ENCODE results near the gene CADPS.

Gene CADPS

DNA sequence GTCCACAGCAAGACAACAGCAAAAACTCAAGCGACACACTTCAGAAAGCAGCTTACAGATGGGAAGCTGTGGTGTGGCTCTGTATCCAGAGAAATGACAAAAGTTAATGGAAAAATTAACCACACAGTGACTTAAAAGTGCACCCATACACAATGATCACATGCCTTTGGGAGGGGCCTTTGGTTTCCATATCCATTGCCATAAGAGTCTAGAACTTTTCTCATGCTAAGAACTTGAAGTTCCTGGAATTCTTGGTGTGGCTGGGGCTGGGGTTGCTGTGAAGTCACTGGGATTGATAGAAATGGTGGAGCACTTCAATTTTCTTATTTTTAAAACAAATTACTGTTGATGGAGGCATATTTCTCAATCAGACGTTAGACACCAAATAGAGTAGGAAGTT, 393.3 kb downstream of the CADPS start:
- no peak for DNase-seq

DNA sequence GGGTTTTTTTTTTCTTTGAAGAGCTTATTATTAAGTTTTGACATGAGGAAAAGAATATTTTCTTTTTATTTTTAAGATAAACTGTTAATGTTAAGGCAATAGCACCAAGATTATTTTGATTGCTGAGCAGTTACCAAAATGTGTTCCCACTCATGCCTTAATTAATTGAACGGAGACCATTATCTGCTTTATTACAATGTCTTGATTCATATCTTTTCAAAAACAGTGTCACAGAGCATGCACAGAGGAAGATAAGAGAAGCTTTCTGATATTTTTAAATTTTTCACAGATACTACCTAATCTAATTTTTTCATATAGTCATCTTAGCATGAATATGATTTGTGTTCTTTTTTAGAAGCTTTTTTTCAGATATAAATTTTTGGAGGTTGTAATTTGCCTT, 395.2 kb downstream of the CADPS start:
- DNase-seq, result no peak

DNA sequence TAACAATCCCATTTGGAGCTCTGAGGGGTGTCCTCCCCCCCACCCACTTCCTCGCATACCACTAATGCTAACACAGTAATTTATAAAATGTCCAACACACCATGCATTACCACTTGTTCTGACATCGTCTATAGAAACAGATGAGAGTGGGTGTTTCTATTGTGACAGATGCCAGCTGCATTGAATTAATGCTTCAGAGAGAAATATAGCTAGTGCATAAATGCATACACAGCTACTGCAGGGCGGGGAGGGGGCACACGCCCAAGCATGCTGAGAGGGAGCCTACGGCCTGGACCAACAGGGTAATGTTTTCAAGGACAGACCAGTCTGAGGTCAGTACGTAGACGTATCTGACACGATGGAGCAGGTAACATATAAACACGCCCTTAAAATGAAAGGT, 395.9 kb downstream of the CADPS start:
- no peak for DNase-seq

DNA sequence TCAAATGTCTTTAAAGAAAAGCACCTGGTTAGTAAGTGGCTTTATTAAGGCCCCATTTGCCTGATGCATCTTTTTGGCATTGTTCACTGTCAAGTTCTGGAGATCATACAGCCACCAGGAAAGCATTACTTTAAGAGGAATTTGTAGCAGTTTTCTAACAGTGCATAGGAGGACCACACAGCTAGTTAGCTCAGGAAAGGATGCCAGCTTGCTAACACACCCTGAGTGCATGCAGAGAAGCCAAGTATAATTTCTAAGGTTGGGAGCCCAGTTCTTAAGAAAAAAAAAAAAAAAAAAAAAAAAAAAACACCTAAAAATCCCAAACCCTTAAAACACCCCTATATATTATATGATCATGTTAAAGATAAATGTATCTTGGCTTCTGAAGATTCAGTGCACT, 399.9 kb downstream of the CADPS start:
- DNase-seq, result no peak

DNA sequence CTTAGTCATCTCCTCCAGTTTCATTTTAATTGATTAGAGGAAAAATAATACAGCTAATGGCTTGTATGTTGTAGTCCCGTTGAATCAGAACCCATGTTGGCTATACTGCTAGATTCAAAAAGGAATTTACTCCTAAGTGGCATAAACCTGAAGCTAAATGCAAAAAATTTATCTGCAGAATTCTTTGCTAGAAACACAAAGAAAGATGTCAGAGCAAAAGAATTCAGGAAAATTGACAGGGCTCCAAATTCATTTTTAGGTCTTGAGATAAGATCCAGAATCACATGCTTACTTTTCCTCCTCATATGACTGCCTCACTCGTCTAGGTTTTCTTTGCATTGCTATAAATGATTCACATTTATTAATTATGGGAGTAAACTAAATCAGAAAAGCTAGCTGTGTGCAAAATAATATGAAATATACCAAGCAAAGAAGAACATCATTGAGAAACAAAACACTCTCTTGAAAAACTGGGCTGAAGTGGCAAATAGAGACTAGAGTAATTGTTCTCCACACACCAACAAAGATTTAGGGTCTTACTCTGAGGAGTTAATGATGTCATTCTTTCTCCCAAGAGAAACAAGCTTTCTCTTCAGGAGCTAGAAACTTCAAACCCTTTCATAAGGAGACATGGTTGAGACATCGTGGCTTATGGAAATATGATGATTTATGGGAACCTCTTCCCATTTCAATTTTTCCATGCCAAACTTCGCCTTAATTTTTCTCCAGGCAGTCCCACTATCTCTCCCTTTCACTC, 407.1 kb downstream of the CADPS start:
- DNase-seq, result no peak

DNA sequence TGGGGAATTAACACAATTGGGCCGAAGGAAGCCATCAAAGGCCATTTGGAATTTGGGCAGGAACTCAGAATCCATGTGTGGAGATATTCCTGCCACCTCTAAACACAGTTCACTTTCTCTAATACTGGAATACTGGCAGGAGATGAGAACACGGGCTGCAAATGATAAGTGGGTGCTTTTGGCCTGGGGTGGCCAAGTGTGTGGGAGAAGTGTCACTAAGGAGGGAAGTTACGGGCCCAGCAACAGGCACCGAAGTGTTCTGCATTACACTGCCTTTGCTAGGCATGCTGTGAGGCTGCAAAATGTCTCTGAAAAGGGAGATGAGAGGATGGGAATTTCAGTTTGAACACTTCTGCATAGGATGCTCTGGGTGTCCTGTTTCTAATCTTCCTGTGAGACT, 412.4 kb downstream of the CADPS start:
- no peak for DNase-seq

DNA sequence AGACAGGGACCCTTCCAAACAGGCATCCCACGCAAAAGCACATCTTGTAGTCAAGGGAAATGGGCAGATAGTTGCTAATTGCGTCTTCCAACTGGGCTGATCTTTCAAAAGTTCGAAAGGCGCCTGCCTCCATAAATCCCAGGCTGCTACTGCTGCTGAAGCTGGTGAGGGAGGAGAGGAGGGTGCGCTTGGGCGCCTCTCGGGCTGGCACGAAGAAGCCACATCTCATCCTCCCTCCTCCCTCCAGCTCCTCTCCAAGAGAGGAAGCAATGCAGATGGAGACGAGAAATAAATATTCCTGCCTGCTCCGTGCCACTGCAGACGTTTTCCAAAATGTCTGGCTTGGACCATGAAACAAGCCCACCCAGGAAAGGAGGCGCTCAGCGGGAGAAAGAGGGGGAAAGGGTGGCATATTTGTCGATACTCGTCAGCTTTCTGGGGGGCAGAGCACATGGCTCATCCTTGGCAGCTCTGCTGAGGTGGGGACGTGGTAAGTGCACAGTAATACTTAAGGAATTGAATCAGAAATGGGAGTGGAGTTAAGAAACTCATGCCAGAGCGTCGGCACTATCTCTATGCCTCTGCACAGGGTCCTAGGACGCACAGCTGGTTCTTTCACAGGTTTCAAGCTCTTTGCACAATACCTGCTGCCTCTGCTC, 413.0 kb downstream of the CADPS start:
- DNase-seq, result no peak

DNA sequence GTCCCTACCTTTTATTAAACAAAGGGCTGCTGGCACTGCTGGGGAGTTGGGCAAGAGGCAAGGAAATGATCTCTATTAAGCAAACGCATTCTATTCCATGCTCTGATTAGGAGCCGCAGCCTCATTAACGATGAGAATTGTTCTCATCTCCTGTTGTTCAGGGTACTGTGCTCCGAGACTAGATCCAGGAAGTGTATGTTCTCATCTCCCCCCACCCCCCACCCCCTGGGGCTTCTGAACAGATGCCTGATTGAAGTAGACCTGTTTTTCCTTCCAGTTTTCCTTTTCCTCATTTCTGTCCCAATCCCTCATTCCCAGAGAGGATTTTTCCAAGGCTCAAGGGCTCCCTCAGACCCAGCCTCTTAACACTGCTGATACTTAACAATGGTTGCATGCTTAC, 420.3 kb downstream of the CADPS start:
- no peak for DNase-seq

DNA sequence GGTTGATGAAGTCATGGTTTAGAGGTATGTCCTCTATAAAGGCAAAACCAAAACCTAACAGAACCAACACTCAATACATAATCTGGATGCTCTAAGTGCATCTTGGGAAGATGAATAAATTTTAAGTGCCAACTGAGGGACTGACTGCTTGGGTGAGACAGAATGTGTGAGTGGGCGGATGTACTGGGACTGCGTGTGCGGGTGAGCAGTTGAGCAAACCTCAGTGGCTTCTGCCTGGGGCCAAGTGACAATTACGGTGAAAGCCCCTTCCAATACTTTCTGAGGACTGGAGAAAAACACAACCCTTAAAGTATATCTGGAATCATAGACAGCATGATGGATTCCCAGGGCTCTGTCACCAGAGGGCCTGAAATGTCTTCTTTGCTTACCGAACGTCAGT, 421.8 kb downstream of the CADPS start:
- no peak for DNase-seq

DNA sequence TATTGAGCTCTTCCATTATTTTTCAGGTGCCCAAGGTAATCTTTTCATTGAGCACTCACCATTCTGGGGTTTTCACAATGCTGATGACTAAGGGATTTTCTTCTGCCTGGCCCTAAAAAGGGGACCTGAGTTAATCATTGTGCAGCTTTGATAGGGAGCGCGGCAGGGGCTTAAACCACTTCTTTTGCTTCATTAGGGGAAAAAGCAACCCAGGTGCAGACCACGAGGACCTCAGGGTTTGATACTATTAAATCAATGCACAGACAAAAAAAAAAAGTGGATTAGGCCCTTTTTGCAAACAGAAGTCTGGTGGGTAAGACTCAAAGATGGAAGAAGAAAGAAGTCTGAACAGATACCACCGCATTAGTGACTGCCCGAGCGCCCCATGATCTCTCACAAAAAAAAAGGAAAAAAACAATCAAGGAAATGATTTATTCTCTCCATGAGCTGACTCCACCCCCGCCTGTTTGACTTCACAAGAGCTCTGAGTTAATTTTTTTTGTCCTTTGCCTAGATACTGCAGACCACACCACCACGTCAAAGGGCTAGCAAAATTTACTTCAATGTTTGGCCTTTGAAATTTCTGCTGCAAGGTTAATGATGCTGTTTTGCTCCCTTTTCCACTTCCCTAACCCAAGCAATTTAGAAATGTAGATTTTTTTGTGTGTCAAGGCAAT, 423.9 kb downstream of the CADPS start:
- DNase-seq, result no peak

DNA sequence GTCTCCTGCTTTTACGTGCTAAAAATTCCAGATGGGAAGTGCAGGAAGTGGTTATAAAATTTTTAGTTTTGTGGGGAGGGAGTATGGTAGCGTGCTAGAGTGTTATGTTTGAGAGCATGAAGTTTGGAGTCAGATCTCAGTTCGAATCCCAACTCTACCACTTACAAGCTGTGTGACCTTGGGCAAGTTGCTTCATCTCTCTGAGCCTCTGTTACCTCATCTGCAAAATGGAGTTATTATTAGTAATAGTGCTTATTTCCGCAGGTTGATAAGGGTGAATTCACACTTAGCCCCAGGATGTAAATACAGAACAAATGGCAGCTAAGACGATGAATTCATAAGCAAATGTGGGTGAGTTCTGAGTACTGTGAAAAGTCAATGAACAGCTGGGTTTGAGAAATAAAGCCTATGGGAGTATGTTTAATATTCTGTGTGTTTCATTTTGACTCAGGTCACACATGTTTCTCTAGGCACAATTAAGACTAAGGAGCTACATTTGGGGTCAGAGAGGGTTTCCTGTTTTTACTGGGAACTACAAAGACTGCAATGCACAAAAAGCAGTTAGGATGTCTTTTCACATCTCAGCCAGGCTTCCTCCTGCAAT, 428.8 kb downstream of the CADPS start:
- DNase-seq, result no peak

DNA sequence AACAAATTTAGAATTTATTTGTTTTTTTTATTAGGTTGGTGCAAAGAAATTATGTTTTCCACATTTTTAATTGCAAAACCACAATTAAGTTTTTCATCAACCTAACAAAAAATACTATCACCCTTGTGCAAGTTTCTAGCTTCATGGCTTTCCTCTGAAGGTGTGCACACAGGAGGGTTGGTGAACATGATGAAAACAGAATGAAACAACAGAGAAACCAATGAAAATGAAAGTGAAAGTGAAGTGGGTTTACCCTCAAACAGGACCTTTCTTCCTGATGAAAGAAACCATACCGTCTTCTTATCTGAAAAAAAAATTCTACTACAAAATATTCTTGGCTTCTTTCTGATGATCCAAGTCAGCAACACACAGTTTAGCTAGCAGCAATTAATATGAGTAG, 429.9 kb downstream of the CADPS start:
- no peak for DNase-seq

DNA sequence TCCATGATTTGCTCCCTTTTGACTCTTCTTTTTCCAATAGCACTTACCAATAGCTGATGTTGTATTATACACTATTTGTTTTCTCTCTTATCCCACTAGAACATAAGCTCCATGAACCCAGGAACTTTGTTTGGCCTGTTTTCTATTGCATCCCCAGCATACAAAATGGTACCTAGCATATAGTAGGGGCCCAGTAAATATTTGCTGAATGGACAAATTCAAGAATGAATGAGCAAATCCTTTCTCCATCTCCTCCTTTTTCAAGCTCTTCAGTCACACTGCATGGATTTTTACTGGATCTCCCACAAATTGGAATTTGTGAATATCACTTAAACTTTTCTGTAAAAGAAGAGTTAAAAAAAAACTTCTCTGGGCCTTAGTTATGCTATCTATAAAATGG, 435.2 kb downstream of the CADPS start:
- DNase-seq, result no peak

DNA sequence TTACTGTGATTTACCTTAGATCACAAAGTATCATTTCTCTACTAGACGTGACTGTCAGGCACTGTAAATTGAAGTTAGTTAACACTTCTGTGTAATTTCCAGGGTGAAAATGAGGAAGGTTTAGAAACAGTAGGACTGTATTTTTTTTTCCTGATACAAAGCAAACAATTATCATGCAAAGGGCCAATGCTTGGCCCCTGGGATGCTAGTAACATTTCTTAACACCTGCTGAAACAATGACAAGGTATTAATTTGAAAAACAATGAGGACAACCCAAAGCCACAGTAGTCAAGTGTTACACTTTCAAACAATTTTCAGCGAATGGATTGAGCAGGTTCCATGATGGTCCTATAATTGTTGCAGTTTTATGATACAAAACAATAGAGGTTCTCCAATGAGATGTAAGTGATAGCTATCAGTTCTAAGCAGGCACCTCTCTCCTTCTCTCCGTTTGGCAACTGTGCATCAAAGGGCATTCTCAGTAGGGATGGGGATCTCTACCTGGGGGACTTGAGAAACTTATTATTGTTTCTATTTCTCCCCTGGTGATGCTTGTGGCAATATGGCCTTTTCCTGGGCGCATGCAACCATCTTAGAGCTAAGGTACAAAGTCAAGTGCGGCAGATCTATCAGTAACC, 435.9 kb downstream of the CADPS start:
- DNase-seq, result no peak

DNA sequence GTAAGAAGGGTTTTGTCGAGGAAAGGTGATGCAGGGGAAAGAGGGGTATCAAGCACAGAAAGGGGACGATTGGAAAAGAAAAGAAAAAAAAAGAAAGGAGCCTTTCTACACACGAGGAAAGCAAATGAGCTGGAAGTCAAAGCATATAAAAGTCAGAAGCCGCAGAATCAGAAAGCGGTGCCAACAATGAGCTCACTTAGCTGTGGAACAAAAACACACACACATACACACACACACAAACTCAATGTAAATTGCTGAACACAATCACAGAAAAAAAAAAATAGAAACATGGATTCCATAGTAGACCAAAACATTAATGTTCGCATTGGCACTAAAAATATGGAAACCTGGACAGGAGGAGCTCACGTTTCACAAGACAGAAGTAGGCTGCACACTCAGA, 438.4 kb downstream of the CADPS start:
- no peak for DNase-seq

DNA sequence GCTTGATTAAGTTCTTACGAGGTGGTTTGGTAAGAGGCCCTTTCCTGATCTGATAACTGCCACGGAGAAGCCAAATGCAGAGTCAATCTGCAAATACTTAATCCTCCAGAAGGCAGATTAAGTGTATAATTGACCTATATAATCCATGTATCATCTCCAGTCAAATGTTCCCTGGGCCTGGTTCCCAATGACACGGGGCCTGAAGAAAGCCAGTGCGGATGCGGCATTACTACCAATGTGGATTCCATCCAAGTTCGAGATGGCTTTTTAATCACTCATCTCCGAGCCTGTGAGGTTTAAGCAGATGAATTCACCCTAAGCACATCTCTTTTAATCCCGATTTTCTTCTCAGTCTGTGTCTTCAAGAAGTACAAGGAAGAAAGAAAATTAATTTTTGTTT, 441.8 kb downstream of the CADPS start:
- no peak for DNase-seq

DNA sequence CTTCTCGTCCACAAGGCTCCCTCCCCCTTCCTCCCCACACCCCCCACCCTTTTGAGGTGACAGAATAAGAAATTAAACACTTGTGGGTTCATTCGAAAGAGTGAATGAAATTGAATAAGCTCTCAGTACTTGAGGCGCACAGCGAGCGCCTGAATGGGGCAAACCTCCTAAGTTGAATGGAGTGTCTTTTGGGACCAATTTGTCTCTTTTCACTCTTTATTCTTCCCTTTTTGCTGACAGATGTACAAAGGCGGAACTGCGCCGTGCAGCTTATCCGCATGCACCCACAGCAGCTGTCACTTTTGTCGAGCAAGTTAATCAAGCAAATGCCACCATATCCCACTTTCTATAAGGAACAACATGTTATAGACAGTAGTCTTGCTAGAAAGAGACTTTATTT, 454.0 kb downstream of the CADPS start:
- no peak for DNase-seq

DNA sequence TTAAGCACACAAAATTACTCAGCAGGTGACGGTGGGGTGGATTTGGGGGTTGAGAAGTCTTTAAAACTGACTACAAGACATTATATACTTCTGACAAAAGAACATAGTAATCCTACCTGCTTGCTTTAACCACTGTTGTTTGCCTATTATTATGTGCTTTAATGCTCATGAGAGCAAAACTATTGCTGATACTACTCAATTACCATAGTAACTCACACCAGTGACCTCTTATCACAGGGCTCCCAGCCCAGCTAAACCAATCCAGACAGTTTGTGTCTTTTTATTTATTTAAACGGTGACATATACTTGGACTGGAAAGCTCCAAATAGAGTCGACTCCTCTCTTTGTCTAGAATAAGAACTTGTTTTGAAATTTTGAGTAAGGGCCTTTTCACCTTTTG, 459.1 kb downstream of the CADPS start:
- no peak for DNase-seq

DNA sequence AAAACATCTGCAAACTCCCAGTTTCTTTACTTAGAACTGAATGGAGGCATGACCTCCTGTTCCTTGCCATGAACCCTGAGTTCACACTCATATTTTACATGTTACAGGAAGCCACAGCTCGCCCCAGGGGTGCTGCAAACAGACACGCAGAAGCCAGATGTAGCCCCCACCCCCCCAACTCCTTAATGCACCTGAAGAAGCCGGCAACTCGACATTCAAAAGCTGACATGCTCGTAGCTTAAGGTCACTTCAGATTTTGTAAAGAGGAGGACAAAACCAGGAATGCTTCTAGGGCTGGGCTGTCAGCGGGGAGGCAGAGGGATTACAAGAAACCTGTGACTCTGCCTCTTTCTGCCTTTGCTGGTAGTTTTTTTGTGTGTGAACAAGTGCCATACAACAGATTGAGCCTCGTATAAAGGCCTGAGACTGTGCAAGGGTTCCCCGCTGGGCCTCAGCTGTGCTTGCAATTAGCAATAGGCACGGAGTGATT, 459.9 kb downstream of the CADPS start:
- no peak for DNase-seq

DNA sequence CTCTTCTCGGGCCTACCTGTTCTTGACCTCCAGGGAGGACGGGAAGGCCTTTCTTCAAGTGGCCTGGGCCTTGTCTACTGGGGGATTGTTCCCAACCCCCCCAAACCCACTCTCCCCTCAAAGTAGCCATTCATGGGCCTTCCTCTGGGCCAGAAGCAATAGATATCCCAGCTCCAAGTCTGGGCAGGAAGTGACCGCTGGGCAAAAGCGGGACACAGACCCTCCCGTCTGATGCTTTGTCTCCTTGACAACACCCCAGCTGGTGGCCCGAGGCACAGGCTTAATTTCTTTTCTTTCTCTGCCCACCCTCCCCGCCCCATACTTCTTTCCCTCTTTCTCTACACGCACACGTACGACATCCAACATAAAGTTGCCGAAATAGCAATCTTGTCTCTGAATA, 460.4 kb downstream of the CADPS start:
- no peak for DNase-seq

DNA sequence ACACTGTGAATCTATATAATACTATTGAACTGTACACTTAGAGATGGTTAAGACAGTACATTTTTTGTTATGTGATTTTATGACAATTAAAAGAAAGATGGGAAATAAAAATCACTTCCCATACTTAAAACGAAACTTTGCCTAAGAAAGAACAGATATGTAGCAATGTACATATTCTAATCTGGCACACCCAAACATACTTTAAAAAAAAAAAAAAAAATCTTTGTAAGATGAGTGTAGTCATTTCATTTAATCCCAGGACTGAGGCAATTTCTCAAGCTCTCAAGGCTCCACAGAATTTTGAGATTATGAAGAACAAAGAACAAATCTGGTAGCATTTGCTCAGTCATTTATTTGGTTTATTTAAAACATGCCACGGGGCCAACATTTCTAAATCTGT, 461.5 kb downstream of the CADPS start:
- DNase-seq, result no peak

DNA sequence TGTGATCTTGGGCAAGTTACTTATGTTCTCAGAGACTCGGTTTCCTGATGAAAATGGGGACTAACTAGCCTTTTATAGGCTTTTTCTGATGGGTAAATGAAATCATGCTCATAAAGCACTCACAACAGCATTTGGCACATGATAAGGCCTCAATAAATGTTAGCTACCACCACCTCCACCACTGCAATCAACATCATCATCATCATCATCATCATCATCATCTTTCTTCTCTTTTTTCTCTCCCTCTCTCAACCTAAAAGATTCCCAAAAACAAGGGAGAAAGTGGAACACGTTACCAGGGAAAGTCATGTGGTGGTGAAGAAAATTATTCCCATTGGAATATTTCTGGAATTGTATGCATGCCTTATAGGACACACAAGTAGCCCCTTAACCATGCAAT, 468.3 kb downstream of the CADPS start:
- no peak for DNase-seq

DNA sequence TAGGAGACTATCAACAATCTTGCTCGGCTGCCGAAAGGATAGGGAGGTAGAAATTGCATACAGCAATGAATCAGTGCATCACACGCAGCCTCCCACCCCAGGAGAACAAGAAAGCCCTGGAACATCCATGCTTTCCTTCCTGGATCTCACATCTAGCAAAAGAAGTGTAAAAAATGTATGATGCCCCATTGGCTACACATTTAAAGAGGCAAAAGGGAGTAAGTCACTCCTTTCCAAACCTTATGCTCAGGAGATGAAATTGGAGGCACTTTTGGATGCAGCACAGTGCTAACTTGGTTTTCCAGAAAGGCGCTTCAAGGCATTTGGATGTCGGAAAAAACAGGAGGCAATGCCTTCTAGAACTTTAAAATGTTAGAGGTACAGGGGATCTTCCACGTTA, 469.6 kb downstream of the CADPS start:
- DNase-seq, result no peak

All from activated CD4-positive, alpha-beta T cell treated with anti-CD3 and anti-CD28 coated beads for 1 hour (primary cell).